Glutamatergic neuron (in vitro differentiated cells): Measurements from ENCODE around the gene ZDHHC17. TPM values are rescaled to one million over a fixed set of nuclear protein-coding genes. Genes with fewer than 3 reads are reported as not detected.

Experiments used
- DNase-seq: peaks from one replicate; pipeline ENCODE4 v3.0.0; 2022
- H3K27ac Mint-ChIP-seq: one replicate; pipeline ENCODE4 v1.8.0; 2020; ENCODE audit warnings: mild to moderate bottlenecking, mixed read lengths, inconsistent platforms; ENCODE audit not compliant: unreplicated experiment
- H3K27me3 Mint-ChIP-seq: one replicate; pipeline ENCODE4 v1.8.0; 2020; ENCODE audit warnings: mild to moderate bottlenecking, moderate library complexity, mixed read lengths, inconsistent platforms; ENCODE audit not compliant: unreplicated experiment
- H3K36me3 Mint-ChIP-seq: one replicate; pipeline ENCODE4 v1.8.0; 2020; ENCODE audit warnings: mild to moderate bottlenecking, mixed read lengths, inconsistent platforms; ENCODE audit not compliant: unreplicated experiment
- H3K4me1 Mint-ChIP-seq: one replicate; pipeline ENCODE4 v1.8.0; 2020; ENCODE audit warnings: mild to moderate bottlenecking, low read depth, mixed read lengths, inconsistent platforms; ENCODE audit not compliant: unreplicated experiment
- H3K4me3 Mint-ChIP-seq: one replicate; pipeline ENCODE4 v1.8.0; 2020; ENCODE audit warnings: mild to moderate bottlenecking, mixed read lengths, inconsistent platforms; ENCODE audit not compliant: unreplicated experiment
- H3K9me3 Mint-ChIP-seq: one replicate; pipeline ENCODE4 v1.8.0; 2020; ENCODE audit warnings: mild to moderate bottlenecking, moderate library complexity, mixed read lengths, inconsistent platforms; ENCODE audit not compliant: unreplicated experiment
- CTCF ChIP-seq: fragments of 200-600 bp; sonication (generic); IDR thresholded peaks from one replicate; pipeline ENCODE4 v1.5.0; 2021; ENCODE audit not compliant: partially characterized antibody, unreplicated experiment
- total RNA-seq: library from RNA; stranded (reverse); fragmentation: NEBNext Ultra II Directional; extraction: Animal tissue kit (Norgen Biotek cat#: 25700); gene quantifications from one replicate; pipeline ENCODE4 v1.2.1, GENCODE V29; 2021; ENCODE audit not compliant: unreplicated experiment

ZDHHC17 gene
- total RNA-seq, 1 donor from 2014 or later = 95.5 TPM

GRCh38 chr12:76890151-76891143, 126.5 kb downstream of the ZDHHC17 start:
- Mint-ChIP-seq H3K4me3 (no peak overlapping the region), H3K4me1 (peaks cover 5% of the 10 kb centered on the region), H3K36me3 (peaks cover 9% of the 10 kb centered on the region), H3K27ac (no peak overlapping the region), H3K27me3 (no peaks in the 10 kb centered on the region), H3K9me3 (peaks cover 4% of the 10 kb centered on the region)
- no peak for TF ChIP-seq CTCF
- DNase-seq = no peak

GRCh38 chr12:76891609-76892008, 127.7 kb downstream of the ZDHHC17 start:
- H3K27me3 Mint-ChIP-seq = no peaks in the 10 kb centered on the region
- peaks cover 4% of the 10 kb centered on the region for H3K9me3 Mint-ChIP-seq
- no peak for TF ChIP-seq CTCF
- H3K27ac Mint-ChIP-seq = no peak overlapping the region
- H3K4me1 Mint-ChIP-seq = peaks cover 5% of the 10 kb centered on the region
- no peak for DNase-seq
- peaks cover 14% of the 10 kb centered on the region for H3K36me3 Mint-ChIP-seq
- H3K4me3 Mint-ChIP-seq = no peak overlapping the region

GRCh38 chr12:76895796-76896195, 131.9 kb downstream of the ZDHHC17 start:
- Mint-ChIP-seq H3K27me3 (no peaks in the 10 kb centered on the region), H3K36me3 (peaks cover 16% of the 10 kb centered on the region), H3K4me3 (no peak overlapping the region), H3K4me1 (peaks cover 5% of the 10 kb centered on the region), H3K9me3 (peaks cover 4% of the 10 kb centered on the region), H3K27ac (no peak overlapping the region)
- no peak for DNase-seq
- TF ChIP-seq CTCF = no peak

GRCh38 chr12:76896274-76896673, 132.4 kb downstream of the ZDHHC17 start:
- H3K9me3 Mint-ChIP-seq = peaks cover 4% of the 10 kb centered on the region
- no peak for TF ChIP-seq CTCF
- DNase-seq = no peak
- H3K27me3 Mint-ChIP-seq = no peaks in the 10 kb centered on the region
- no peak overlapping the region for H3K27ac Mint-ChIP-seq
- H3K4me3 Mint-ChIP-seq = no peak overlapping the region
- H3K4me1 Mint-ChIP-seq = peaks cover 5% of the 10 kb centered on the region
- H3K36me3 Mint-ChIP-seq = peaks cover 16% of the 10 kb centered on the region

- Mint-ChIP-seq H3K4me1 (no peaks in the 10 kb centered on the region), H3K27me3 (no peaks in the 10 kb centered on the region), H3K27ac (no peak overlapping the region), H3K4me3 (no peak overlapping the region), H3K36me3 (peaks cover 16% of the 10 kb centered on the region), H3K9me3 (peaks cover 4% of the 10 kb centered on the region)
- no peak for TF ChIP-seq CTCF
- no peak for DNase-seq
These were observed 134.5 kb downstream of the ZDHHC17 start for GRCh38 chr12:76898442-76898841.
